ENCODE results near the gene BRSK1. TPM values are rescaled to one million over a fixed set of nuclear protein-coding genes. Genes with fewer than 3 reads are reported as not detected.
A peak's percentile ranks its signal among the peaks of the same experiment; 100 is the strongest.

BRSK1 gene
- polyA plus RNA-seq, 2 of the 4 experiments (the other 2 are of a cell fraction): 5.4 to 6.6 TPM

DNA sequence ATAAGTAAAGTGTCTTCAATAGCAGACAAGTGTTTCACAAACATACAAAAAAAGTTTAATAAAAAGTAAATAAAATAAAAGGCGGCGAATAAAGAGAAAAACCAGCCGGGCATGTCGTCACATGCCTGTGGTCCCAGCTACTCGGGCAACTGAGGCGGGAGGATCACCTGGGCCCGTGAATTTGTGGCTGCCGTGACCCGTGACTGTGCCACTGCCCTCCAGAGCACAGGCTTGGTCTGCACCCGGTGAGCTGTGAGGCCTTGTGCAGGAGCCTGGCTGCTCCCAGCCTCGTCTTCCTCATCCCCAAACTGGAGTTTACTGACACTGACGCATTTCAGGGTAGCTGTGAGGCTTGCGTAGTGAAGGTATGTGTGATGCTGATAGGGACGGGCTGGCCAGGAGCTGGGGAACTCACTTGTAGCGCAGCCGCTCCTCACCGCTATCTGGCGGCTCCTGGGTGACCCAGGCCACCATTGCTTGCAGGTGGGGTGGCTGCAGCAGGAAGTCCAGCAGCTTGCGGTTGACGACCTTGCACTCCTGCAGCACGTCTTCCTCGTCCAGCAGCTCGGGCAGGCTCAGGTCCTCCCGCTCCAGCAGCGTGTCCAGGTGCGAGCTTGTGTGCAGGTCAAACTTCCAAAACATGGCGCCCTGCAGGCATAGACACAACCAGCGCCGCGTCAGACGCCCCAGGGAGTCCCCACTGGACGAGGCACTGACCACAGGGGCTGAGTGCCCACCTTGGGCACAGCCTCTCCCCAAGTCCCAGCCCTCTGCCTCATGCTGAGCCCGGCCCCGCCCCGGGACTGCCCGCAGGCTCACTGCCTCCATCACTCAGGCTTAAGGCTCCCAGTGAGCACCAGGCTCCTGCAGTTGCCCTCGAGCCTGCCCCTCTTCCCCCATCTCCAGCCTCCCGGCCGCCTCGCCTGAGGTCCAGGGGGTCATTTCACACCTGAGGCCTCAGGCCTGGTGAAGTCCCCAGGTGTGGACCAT is 37.0 kb upstream of the BRSK1 start:
- Histone ChIP-seq H3K4me3 (no peak overlapping the region), H3K27ac (peak overlapping the region in 1 of 2 experiments; percentile 58; a peak in 3 of 6 replicates), H3K4me2 (no peak overlapping the region), H3K9me3 (no peaks in the 10 kb centered on the region), H3K4me1 (peaks cover 21% of the 10 kb centered on the region; the same call in 2 of the 3 replicates)
- CTCF ChIA-PET: interaction anchor here (1.1 to 3.2 kb wide), 8 partner anchors 9 to 106 kb away, joined by 3 to 14 read pairs (median 4); no protein-coding TSS in a partner anchor
- TF ChIP-seq FOSB (CRISPR knock-in tag; IDR thresholded peaks at IDR 0.05) (no peak), ZNF302 (CRISPR knock-in tag; IDR thresholded peaks at IDR 0.05) (no peak), TP53 (CRISPR knock-in tag; IDR thresholded peaks at IDR 0.05) (no peak), ZC3H11A (IDR thresholded peaks at IDR 0.05) (no peak), MAFK (IDR thresholded peaks at IDR 0.05; ENCODE audit: partially characterized antibody) (no peak)
- 92% methylated on average over 40 of the region's 40 CpGs for WGBS (ENCODE audit: missing lambda C conversion rate)
- FAIRE-seq (no peak), ATAC-seq (no peak), DNase-seq (ENCODE audit: low read depth in 1 of 2, low spot score in 1 of 2) (no peak)
- POLR2A ChIA-PET: interaction anchor here (0.6 to 1.2 kb wide), 2 partner anchors 9 to 129 kb away, joined by 3 read pairs; no protein-coding TSS in a partner anchor

DNA sequence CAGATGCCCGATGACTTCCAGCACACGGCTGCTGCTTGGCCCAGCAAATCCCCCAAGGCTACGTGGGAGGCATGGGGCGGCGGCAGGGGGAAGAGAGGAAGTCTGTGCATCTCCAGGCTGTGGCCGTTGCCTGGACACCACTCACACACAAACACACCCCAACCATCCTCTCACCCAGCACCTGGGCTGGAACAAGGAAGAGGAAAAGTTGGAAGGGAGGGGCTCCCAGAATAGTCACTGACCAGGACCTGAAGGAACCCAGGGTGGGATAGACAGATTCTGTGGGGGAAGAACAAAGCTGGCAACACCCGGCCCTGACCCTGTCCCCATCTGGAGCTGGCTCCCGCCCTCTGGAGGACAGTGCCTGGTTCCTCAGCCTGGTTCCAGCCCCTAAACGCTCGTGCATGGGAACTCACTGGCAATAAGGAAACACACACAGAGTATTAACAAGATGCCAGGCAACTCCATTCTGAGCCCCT is 36.1 kb upstream of the BRSK1 start:
- ChIA-PET CTCF (interaction anchor here (0.9 to 1.8 kb wide), 8 partner anchors 8 to 107 kb away, joined by 3 to 5 read pairs (median 3); partner anchors contain the start of gene DNAAF3), POLR2A (interaction anchor here (1.0 kb wide), 1 partner anchor 31 kb away, joined by 3 read pairs; no protein-coding TSS in a partner anchor)
- Histone ChIP-seq H3K27ac (peak overlapping the region in 1 of 2 experiments; percentile 58; a peak in 2 of 6 replicates), H3K9me3 (no peaks in the 10 kb centered on the region), H3K4me2 (no peak overlapping the region), H3K4me1 (peaks cover 22% of the 10 kb centered on the region; the same call in 2 of the 3 replicates), H3K4me3 (no peak overlapping the region)
- no peak for TF ChIP-seq NPAS2 (CRISPR knock-in tag; IDR thresholded peaks at IDR 0.05; ENCODE audit: borderline replicate concordance)
- TF ChIP-seq POLR2A (IDR thresholded peaks at IDR 0.05; ENCODE audit: low read length): no peak
- TF ChIP-seq, protein P1, sequence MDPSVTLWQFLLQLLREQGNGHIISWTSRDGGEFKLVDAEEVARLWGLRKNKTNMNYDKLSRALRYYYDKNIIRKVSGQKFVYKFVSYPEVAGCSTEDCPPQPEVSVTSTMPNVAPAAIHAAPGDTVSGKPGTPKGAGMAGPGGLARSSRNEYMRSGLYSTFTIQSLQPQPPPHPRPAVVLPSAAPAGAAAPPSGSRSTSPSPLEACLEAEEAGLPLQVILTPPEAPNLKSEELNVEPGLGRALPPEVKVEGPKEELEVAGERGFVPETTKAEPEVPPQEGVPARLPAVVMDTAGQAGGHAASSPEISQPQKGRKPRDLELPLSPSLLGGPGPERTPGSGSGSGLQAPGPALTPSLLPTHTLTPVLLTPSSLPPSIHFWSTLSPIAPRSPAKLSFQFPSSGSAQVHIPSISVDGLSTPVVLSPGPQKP (IDR thresholded peaks at IDR 0.05; ENCODE audit: low read depth, low read length): no peak
- TF ChIP-seq, protein P2, sequence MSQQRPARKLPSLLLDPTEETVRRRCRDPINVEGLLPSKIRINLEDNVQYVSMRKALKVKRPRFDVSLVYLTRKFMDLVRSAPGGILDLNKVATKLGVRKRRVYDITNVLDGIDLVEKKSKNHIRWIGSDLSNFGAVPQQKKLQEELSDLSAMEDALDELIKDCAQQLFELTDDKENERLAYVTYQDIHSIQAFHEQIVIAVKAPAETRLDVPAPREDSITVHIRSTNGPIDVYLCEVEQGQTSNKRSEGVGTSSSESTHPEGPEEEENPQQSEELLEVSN (IDR thresholded peaks at IDR 0.05; ENCODE audit: borderline replicate concordance, low read depth): no peak
- no peak for TF ChIP-seq RARB (CRISPR knock-in tag; IDR thresholded peaks at IDR 0.05)
- TF ChIP-seq, protein P3, sequence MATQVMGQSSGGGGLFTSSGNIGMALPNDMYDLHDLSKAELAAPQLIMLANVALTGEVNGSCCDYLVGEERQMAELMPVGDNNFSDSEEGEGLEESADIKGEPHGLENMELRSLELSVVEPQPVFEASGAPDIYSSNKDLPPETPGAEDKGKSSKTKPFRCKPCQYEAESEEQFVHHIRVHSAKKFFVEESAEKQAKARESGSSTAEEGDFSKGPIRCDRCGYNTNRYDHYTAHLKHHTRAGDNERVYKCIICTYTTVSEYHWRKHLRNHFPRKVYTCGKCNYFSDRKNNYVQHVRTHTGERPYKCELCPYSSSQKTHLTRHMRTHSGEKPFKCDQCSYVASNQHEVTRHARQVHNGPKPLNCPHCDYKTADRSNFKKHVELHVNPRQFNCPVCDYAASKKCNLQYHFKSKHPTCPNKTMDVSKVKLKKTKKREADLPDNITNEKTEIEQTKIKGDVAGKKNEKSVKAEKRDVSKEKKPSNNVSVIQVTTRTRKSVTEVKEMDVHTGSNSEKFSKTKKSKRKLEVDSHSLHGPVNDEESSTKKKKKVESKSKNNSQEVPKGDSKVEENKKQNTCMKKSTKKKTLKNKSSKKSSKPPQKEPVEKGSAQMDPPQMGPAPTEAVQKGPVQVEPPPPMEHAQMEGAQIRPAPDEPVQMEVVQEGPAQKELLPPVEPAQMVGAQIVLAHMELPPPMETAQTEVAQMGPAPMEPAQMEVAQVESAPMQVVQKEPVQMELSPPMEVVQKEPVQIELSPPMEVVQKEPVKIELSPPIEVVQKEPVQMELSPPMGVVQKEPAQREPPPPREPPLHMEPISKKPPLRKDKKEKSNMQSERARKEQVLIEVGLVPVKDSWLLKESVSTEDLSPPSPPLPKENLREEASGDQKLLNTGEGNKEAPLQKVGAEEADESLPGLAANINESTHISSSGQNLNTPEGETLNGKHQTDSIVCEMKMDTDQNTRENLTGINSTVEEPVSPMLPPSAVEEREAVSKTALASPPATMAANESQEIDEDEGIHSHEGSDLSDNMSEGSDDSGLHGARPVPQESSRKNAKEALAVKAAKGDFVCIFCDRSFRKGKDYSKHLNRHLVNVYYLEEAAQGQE (IDR thresholded peaks at IDR 0.05): no peak
- TF ChIP-seq HDAC2 (IDR thresholded peaks at IDR 0.05): no peak
- TF ChIP-seq KDM1A (IDR thresholded peaks at IDR 0.05; ENCODE audit: low read depth): no peak
- no peak for TF ChIP-seq CEBPB (IDR thresholded peaks at IDR 0.05)
- no peak for TF ChIP-seq HOXB5 (CRISPR knock-in tag; IDR thresholded peaks at IDR 0.05)
- WGBS (ENCODE audit: missing lambda C conversion rate): 52% methylated on average over 10 of the region's 10 CpGs
- peak; percentile 51 to 69 for ATAC-seq
- FAIRE-seq: no peak
- DNase-seq (ENCODE audit: low read depth in 1 of 2, low spot score in 1 of 2): peak; percentile 43 to 74

Measured in A549 (cell line).